Heart right ventricle (tissue), 16 donors: ENCODE data around the gene TBC1D30. TPM values are rescaled to one million over a fixed set of nuclear protein-coding genes. Genes with fewer than 3 reads are reported as not detected.
"Not testable (repeated sequence)": the region's sequence is repeated elsewhere in the genome, so short reads cannot be mapped to it uniquely, and the experiment has no call there.

ENCODE experiments used
- ATAC-seq, 8 donors: fragments of 200-7000 bp; cut with Tn5 transposase; one replicate each; pipeline ENCODE4 v1.9.1; 2020; ENCODE audit warnings: mild to moderate bottlenecking in 8 of 8, moderate library complexity in 8 of 8, moderate number of reproducible peaks in 1 of 8
- DNase-seq, 2 donors: peaks; one replicate each; pipeline ENCODE4 v3.0.0-alpha.2; 2020
- H3K27ac ChIP-seq, 10 donors: fragments of 200-600 bp; sonication (generic) in 2 of 10; one replicate each; pipeline versions ENCODE4 v1.5.0 to v1.8.0; 2020 to 2022; ENCODE audit warnings: mild to moderate bottlenecking in 3 of 10
- H3K27me3 ChIP-seq, 7 donors: fragments of 200-600 bp; one replicate each; pipeline ENCODE4 v1.8.0; 2021 to 2022; ENCODE audit warnings: mild to moderate bottlenecking in 2 of 7
- H3K36me3 ChIP-seq, 9 donors: fragments of 200-600 bp; sonication (generic) in 1 of 9; one replicate each; pipeline versions ENCODE4 v1.5.0 to v1.8.0; 2020 to 2022; ENCODE audit warnings: mild to moderate bottlenecking in 2 of 9
- H3K4me1 ChIP-seq, 9 donors: fragments of 200-600 bp; sonication (generic) in 1 of 9; one replicate each; pipeline versions ENCODE4 v1.5.0 to v1.8.0; 2020 to 2022; ENCODE audit warnings: mild to moderate bottlenecking in 4 of 9
- H3K4me3 ChIP-seq, 10 donors: fragments of 200-600 bp; sonication (generic) in 2 of 10; one replicate each; pipeline versions ENCODE4 v1.5.0 to v1.8.0; 2020 to 2022; ENCODE audit warnings: mild to moderate bottlenecking in 7 of 10, moderate library complexity in 2 of 10
- H3K9me3 ChIP-seq, 11 donors: fragments of 200-600 bp in 10 of 11; sonication (generic) in 2 of 11; one replicate each; pipeline versions ENCODE4 v1.5.0 to v1.8.0; 2013 to 2022; ENCODE audit warnings: mild to moderate bottlenecking in 2 of 11, control low read depth in 1 of 11, moderate library complexity in 1 of 11
- WGBS, 2 donors: extraction: QIAGEN DNeasy Blood & Tissue Kit; methylation state at CpG; one replicate each; pipeline ENCODE4 v1.1.7; 2013; ENCODE audit warnings: inconsistent platforms in 1 of 2; 5-methylcytosine and 5-hydroxymethylcytosine counted together
- intact Hi-C, 10 donors: fragments of 100-400 bp; cut with DNase I; formaldehyde crosslinking; loops; one replicate each; pipeline versions ENCODE4 v1.11.1 to v1.14.2; 2022
- polyA plus RNA-seq, 2 donors: library from polyadenylated mRNA; stranded (reverse); fragments of 200-250 nt; gene quantifications; one replicate each; pipeline ENCODE4 v1.2.3, GENCODE V29; 2013
- total RNA-seq, 10 donors: library from RNA; stranded (reverse); fragmentation: NEBNext Ultra II Directional in 3 of 10; extraction: Animal tissue kit (Norgen Biotek cat#: 25700) in 3 of 10; gene quantifications; one replicate each; pipeline versions ENCODE4 v1.2.1 to v1.2.4, GENCODE V29; 2021 to 2023
- TF ChIP-seq, protein P1 (sequence below), 9 donors: fragments of 200-600 bp; sonication (generic) in 2 of 9; IDR thresholded peaks; one replicate each; pipeline versions ENCODE4 v1.5.0 to v1.8.0; 2021 to 2022; ENCODE audit warnings: antibody characterized with exemption in 9 of 9, mild to moderate bottlenecking in 5 of 9, moderate library complexity in 1 of 9
- donor health status: Arrhythmogenic right ventricular cardiomyopathy.
- donor health status: ischemic (EF 13 %, LVEDD 7.1; RV severe dilation, severe dysfunction).
- donor health status: healthy with polysubstance abuse.
- donor health status: DM: no; HTN: yes; CAD: no.
- donor health status: DM: no; HTN: no; CAD: no.
- donor health status: ischemic (EF 25% LVEDD 6.9; RV normal size, moderate dysfunction).
- donor health status: ischemic (EF 25% LVEDD 5.7; RV mildly dilated, moderate dysfunction).
- donor health status: healthy.
- donor health status: DM: yes; HTN: yes; CAD: no.
- donor health status: Ischemic cardiomyopathy.
- donor health status: ischemic (EF 35%, LVEDD 5.7; RV mildly dilated, moderate dysfunction).
- donor health status: nonischemic (EF 11% LVEDD 7.7; RV severe dilation, severe dysfunction).
- donor health status: DM: yes; HTN: yes; CAD: no.
- donor health status: PGD.
- donor health status: ischemic (EF 29% LVEDD 5.4; RV normal size, mild dysfunction).
- donor health status: nonischemic (EF 23%, LVEDD 6.1; RV moderate dilation, normal function).

Gene TBC1D30
- total and polyA plus RNA-seq, 12 donors: 0.36 to 2.4 (median 0.66) TPM

DNA sequence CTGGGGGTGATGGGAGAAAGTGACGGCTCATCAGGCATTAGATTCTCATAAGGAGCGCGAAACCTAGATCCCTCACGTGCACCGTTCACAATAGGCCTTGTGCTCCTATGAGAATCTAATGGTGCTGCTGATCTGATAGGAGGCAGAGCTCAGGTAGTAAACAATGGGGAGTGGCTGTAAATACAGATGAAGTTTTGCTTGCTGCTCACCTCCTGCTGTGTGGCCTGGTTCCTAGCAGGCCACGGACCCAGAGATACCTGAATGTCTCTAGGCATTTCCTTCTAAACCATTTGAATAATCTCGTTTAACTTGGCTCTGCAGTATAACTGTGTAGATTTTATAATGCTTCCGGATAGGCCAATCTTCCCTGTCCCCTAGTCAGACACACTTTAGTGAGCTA, 13.0 kb downstream of the TBC1D30 start:
- 85% methylated on average over 8 of the region's 8 CpGs for WGBS, 2 donors
- Histone ChIP-seq H3K27ac (no peak overlapping the region), H3K27me3 (no peaks in the 10 kb centered on the region), H3K36me3 (peaks cover 0 to 20% (median 0%) of the 10 kb centered on the region in 9 donors), H3K9me3 (peaks cover 0 to 4% (median 0%) of the 10 kb centered on the region in 11 donors), H3K4me3 (no peak overlapping the region), H3K4me1 (no peaks in the 10 kb centered on the region)
- TF ChIP-seq, protein P1, sequence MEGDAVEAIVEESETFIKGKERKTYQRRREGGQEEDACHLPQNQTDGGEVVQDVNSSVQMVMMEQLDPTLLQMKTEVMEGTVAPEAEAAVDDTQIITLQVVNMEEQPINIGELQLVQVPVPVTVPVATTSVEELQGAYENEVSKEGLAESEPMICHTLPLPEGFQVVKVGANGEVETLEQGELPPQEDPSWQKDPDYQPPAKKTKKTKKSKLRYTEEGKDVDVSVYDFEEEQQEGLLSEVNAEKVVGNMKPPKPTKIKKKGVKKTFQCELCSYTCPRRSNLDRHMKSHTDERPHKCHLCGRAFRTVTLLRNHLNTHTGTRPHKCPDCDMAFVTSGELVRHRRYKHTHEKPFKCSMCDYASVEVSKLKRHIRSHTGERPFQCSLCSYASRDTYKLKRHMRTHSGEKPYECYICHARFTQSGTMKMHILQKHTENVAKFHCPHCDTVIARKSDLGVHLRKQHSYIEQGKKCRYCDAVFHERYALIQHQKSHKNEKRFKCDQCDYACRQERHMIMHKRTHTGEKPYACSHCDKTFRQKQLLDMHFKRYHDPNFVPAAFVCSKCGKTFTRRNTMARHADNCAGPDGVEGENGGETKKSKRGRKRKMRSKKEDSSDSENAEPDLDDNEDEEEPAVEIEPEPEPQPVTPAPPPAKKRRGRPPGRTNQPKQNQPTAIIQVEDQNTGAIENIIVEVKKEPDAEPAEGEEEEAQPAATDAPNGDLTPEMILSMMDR (IDR thresholded peaks at IDR 0.05): no peak
- intact Hi-C loops: no loop called here
- no peak for ATAC-seq
- no peak for DNase-seq

DNA sequence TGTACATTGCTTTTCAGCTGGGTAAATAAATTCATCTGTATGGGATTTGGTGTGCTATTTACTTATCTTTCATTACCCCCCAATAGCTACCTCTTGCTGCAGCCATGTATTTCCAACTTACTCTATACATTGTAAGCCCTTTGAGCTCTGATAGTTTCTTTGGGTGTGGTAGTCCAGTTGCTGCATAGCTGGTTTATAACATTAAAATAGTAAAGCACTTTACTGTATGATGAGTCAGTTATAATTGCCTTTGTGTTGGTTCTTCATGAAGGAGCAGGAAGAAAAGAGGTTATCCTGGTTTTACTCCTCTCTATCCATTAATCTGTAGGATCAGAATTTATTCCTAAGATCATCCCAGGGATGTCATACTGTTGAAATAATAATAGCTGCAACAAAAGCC, 15.7 kb downstream of the TBC1D30 start:
- H3K27me3 ChIP-seq: no peaks in the 10 kb centered on the region
- H3K27ac ChIP-seq: no peak overlapping the region
- TF ChIP-seq, protein P1 (IDR thresholded peaks at IDR 0.05): no peak
- no peaks in the 10 kb centered on the region for H3K9me3 ChIP-seq
- DNase-seq (no peak), ATAC-seq (no peak)
- H3K36me3 ChIP-seq: peaks cover 0 to 20% (median 0%) of the 10 kb centered on the region in 9 donors
- H3K4me3 ChIP-seq: no peak overlapping the region
- intact Hi-C loops: no loop called here
- no peaks in the 10 kb centered on the region for H3K4me1 ChIP-seq

DNA sequence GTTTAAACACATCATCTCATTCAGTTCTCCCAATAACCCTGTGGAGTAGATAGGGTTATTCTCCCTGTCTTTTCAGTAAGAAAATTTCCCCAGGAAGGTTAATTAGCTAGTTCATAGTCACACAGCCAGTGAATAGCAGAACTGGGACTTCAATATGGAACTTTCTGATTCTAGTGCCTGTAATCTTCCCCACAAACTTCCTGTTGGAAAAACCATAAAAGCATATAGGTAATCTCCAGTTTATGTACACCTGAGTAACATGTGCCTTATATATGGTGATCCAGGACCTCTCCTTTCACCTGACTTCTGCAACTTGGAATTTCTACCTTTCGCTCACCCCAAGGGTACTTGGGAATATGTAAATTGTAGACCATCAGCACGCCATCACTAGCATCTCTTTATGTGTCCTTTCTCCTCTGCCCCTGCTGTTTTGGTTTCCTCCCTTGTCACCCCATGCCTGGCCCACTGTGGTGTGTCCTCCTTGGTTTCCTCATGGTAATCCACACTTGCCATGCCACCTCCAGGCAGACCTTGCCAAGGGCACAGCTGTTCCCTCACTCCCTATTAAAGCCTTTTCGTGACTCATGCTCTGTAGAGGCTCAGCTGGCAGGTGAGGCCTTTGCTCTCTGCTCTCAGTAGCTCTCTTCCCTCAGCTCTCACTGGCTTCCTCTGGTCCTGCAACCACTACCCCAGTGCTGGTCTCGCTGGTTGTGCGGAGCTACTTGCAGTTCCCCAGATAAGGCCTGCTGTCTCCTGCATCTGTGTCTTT, 16.7 kb downstream of the TBC1D30 start:
- 92% methylated on average over 5 of the region's 5 CpGs for WGBS, 2 donors
- no peak overlapping the region for H3K4me3 ChIP-seq
- ATAC-seq: no peak
- no peak for DNase-seq
- TF ChIP-seq, protein P1 (IDR thresholded peaks at IDR 0.05): no peak
- H3K9me3 ChIP-seq: no peaks in the 10 kb centered on the region
- H3K27me3 ChIP-seq: no peaks in the 10 kb centered on the region
- intact Hi-C loops: no loop called here
- H3K36me3 ChIP-seq: peaks cover 0 to 20% (median 0%) of the 10 kb centered on the region in 9 donors
- H3K27ac ChIP-seq: no peak overlapping the region
- no peaks in the 10 kb centered on the region for H3K4me1 ChIP-seq

DNA sequence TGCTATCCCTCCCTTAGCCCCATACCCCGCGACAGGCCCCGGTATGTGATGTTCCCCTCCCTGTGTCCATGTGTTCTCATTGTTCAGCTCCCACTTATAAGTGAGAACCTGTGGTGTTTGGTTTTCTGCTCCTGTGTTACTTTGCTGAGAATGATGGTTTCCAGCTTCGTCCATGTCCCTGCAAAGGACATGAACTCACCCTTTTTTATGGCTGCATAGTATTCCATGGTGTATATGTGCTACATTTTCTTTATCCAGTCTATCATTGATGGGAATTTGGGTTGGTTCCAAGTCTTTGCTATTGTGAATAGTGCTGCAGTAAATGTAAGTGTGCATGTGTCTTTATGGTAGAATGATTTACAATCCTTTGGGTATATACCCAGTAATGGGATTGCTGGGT, 24.0 kb downstream of the TBC1D30 start:
- H3K27ac ChIP-seq, H3K4me1 ChIP-seq, H3K4me3 ChIP-seq, H3K36me3 ChIP-seq, H3K27me3 ChIP-seq, intact Hi-C loops, DNase-seq, ATAC-seq: not testable (repeated sequence)
- 95% methylated on average over 4 of the region's 4 CpGs for WGBS, 2 donors
- peaks cover 0 to 29% (median 6%) of the 10 kb centered on the region in 11 donors for H3K9me3 ChIP-seq

DNA sequence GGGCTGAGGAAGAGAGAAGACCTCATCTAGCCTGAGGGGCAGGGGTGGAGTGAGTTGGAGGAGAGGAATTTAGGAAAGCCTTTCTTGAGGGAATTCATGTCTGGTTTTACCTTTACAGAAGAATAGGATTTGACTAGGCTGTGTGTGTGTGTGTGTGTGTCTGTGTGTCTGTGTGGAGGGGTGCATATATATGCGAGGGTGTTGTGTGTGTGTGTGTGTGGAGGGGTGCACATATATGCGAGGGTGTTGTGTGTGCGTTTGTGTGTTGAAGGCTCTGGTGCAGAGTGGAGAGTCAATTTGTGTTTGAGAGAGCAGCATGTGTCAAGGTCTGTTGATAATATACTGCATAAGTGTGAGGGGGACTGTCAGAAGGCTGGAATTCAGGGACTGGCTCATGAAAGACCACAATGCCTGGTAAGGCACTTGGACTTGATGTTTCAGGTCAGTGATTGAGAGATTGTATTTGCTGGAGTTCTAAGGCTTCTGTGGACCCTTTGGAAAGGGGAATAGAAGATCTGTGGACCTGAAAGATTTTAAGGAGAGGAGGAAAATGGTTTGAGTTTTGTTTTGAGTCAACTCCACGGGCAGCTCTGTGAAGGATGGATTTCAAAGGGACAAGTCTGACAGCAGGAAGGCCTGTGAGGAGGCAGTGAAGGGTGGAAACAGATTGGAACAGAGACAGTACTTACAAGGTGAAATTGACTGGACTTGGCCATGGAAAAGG, 34.6 kb downstream of the TBC1D30 start:
- H3K9me3 ChIP-seq: no peaks in the 10 kb centered on the region
- no peak overlapping the region for H3K27ac ChIP-seq
- ATAC-seq (no peak), DNase-seq (no peak)
- H3K27me3 ChIP-seq: peaks cover 0 to 2% (median 0%) of the 10 kb centered on the region in 7 donors
- H3K4me3 ChIP-seq: no peak overlapping the region
- no peaks in the 10 kb centered on the region for H3K36me3 ChIP-seq
- TF ChIP-seq, protein P1 (IDR thresholded peaks at IDR 0.05): no peak
- intact Hi-C loops: no loop called here
- WGBS, 2 donors: 89 to 90% methylated on average over 4 of the region's 4 CpGs
- H3K4me1 ChIP-seq: no peaks in the 10 kb centered on the region
